H1 (cell line): ENCODE data around the gene LRRC4C. TPM values are rescaled to one million over a fixed set of nuclear protein-coding genes. Genes with fewer than 3 reads are reported as not detected.

Experiments
- ATF2 ChIP-seq: IDR thresholded peaks from 2 replicates; pipeline ENCODE4 v1.6.1; 2012; ENCODE audit warnings: low read length, inconsistent platforms
- POU5F1 ChIP-seq: IDR thresholded peaks from 2 replicates; pipeline ENCODE4 v1.6.1; 2011; ENCODE audit warnings: low read depth, mild to moderate bottlenecking, low read length, moderate library complexity
- polyA plus RNA-seq, 7 experiments: library from polyadenylated mRNA; depleted of rRNA in 3 of 7; stranded (reverse) in 5 of 7; unstranded in 2 of 7; fragments of >200 nt in 5 of 7; fragments of 200-250 nt in 2 of 7; gene quantifications; 1 replicate in 5 of 7; 2 replicates in 1 of 7; 4 replicates in 1 of 7; pipeline versions ENCODE4 v1.2.1 to v1.2.3, GENCODE V29; 2011 to 2013; ENCODE audit warnings: missing spikeins in 2 of 7, mixed read lengths in 2 of 7
- total RNA-seq: library from RNA; stranded (reverse); fragmentation: NEBNext Ultra II Directional; extraction: Animal tissue kit (Norgen Biotek cat#: 25700); gene quantifications from 2 replicates; pipeline ENCODE4 v1.2.1, GENCODE V29; 2021

The LRRC4C gene
- total and polyA plus RNA-seq, 2 of the 8 experiments (the other 6 are each of a cell fraction or from before 2014, with no cell fraction given), result 0.23 to 2.2 TPM

DNA sequence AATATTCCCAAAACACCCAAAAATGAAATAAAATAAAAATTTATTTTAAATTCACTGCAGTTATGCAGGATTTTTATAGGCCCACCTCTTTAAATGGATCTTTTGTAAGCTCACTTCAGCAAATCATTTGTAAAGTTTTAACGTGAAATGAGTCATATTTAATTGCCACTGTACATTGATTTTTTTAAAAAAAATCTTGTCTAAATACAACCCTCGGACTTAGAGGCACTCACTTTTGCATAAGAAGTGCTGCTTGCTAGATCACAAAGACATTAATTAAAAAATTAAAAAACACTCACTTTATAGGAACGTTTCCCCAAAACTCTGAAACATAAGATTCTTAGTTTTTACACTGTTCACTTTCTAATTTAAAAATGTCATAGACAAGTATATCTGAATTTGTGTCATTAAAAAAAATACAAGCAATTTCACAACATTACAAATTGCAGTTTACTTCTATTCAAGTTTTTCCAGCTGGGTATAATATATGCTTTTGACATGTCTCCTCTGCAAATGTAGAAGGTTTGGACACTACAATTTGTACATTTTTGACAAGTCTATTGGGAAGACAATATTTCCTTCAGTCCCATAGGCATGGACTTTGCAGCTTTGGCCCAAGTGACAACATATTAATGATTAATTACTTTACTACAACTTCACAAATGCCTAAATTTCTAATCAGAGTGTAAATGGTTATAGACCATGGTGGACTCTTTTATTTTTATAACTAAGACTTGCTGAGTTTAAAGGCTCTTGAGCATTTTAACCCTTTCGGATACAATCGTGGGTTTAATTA lies 1088.4 kb downstream of the LRRC4C start (continued):
- TF ChIP-seq ATF2, result no peak
- TF ChIP-seq POU5F1, result no peak
